CD4-positive, alpha-beta T cell treated with Interleukin-4 for 1 hour (primary cell): Measurements from ENCODE around the gene PPFIA3.
"Not testable (repeated sequence)": the region's sequence is repeated elsewhere in the genome, so short reads cannot be mapped to it uniquely, and the experiment has no call there.

Source experiments
- DNase-seq, 2 donors: peaks; one replicate each; pipeline ENCODE4 v3.0.0-alpha.2; 2020 to 2022

PPFIA3 gene

GRCh38 chr19:49150106-49150943 is 31.0 kb downstream of the PPFIA3 start:
- DNase-seq, result peak; percentile 41 to 47

- DNase-seq, result no peak
These were observed 31.6 kb downstream of the PPFIA3 start for GRCh38 chr19:49150944-49151243.

- DNase-seq, result peak in 1 of 2 donors; percentile 36
These were observed 32.1 kb downstream of the PPFIA3 start for GRCh38 chr19:49151267-49152118.

GRCh38 chr19:49152119-49152550 is 32.8 kb downstream of the PPFIA3 start:
- DNase-seq, result no peak

- DNase-seq, result no peak
These were observed 33.9 kb downstream of the PPFIA3 start for GRCh38 chr19:49153167-49153809.

GRCh38 chr19:49154279-49154678 is 34.9 kb downstream of the PPFIA3 start:
- no peak for DNase-seq

- no peak for DNase-seq
These were observed 35.9 kb downstream of the PPFIA3 start, which contains the start of gene HRC for GRCh38 chr19:49155005-49155819. Gene HRC (minus strand): TSS chr19:49155396. CDS start chr19:49155237, 159 bp downstream.

- no peak for DNase-seq
These were observed 36.5 kb downstream of the PPFIA3 start for GRCh38 chr19:49155820-49156346.

GRCh38 chr19:49157445-49158224 is 38.3 kb downstream of the PPFIA3 start, which contains the start of gene TRPM4:
Gene TRPM4 (plus strand): TSS chr19:49157792. CDS start chr19:49157867, 75 bp downstream.
- DNase-seq, result peak in 1 of 2 donors; percentile 29

- DNase-seq, result no peak
These were observed 41.3 kb downstream of the PPFIA3 start for GRCh38 chr19:49160450-49161189.

GRCh38 chr19:49161987-49162386 is 42.6 kb downstream of the PPFIA3 start:
- DNase-seq, result no peak

GRCh38 chr19:49165111-49165750 is 45.9 kb downstream of the PPFIA3 start:
- no peak for DNase-seq

- DNase-seq, result no peak
These were observed 46.5 kb downstream of the PPFIA3 start for GRCh38 chr19:49165865-49166301.

- no peak for DNase-seq
These were observed 48.6 kb downstream of the PPFIA3 start for GRCh38 chr19:49167857-49168409.

- DNase-seq, result no peak
These were observed 49.1 kb downstream of the PPFIA3 start for GRCh38 chr19:49168421-49168820.

- no peak for DNase-seq
These were observed 53.9 kb downstream of the PPFIA3 start for GRCh38 chr19:49173198-49173597.

GRCh38 chr19:49180659-49181058 is 61.3 kb downstream of the PPFIA3 start:
- DNase-seq, result no peak

GRCh38 chr19:49182010-49182847 is 62.9 kb downstream of the PPFIA3 start:
- not testable (repeated sequence) for DNase-seq
